ENCODE results near the gene KTN1.

KTN1 gene

DNA sequence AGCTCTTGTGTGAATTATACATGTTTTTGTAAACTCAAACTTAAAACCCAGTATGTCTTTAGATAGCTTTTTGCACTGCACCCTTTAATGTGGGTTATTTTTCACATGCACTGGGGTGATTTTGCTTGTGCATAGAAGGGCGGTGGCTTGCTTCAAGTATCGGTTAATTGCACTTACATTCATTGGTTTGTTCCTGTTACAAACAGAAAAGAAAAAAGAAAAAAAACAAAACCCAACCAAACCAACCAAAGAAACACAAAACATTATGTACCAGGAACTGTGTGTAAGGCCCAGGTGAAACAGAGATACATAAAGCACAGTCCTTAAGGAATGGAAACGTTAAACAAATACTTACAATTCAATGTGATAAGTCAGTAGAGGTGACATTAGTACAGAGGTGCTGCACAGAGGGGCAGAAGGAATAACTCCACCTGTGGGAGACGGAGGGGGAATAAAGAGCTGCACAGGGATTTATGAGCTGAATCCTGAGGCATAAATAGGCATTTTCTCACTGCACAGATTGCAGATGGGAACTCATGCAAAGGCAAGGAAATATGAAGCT lies 151.4 kb downstream of the KTN1 start:
- no peak for DNase-seq
- Histone ChIP-seq H3K27ac (no peak overlapping the region), H3K4me3 (ENCODE audit: low read depth, low read length) (no peak overlapping the region), H3K36me3 (replicated peaks) (no peaks in the 10 kb centered on the region), H3K27me3 (replicated peaks) (no peaks in the 10 kb centered on the region)
- TF ChIP-seq, protein P1, sequence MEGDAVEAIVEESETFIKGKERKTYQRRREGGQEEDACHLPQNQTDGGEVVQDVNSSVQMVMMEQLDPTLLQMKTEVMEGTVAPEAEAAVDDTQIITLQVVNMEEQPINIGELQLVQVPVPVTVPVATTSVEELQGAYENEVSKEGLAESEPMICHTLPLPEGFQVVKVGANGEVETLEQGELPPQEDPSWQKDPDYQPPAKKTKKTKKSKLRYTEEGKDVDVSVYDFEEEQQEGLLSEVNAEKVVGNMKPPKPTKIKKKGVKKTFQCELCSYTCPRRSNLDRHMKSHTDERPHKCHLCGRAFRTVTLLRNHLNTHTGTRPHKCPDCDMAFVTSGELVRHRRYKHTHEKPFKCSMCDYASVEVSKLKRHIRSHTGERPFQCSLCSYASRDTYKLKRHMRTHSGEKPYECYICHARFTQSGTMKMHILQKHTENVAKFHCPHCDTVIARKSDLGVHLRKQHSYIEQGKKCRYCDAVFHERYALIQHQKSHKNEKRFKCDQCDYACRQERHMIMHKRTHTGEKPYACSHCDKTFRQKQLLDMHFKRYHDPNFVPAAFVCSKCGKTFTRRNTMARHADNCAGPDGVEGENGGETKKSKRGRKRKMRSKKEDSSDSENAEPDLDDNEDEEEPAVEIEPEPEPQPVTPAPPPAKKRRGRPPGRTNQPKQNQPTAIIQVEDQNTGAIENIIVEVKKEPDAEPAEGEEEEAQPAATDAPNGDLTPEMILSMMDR (IDR thresholded peaks at IDR 0.05; ENCODE audit: low read depth, low read length, missing control alignments), result no peak
- in situ Hi-C loops (cut with HindIII; ENCODE audit: low pct_ligation_motif_present, low sequenced_read_pairs), result no loop called here

DNA sequence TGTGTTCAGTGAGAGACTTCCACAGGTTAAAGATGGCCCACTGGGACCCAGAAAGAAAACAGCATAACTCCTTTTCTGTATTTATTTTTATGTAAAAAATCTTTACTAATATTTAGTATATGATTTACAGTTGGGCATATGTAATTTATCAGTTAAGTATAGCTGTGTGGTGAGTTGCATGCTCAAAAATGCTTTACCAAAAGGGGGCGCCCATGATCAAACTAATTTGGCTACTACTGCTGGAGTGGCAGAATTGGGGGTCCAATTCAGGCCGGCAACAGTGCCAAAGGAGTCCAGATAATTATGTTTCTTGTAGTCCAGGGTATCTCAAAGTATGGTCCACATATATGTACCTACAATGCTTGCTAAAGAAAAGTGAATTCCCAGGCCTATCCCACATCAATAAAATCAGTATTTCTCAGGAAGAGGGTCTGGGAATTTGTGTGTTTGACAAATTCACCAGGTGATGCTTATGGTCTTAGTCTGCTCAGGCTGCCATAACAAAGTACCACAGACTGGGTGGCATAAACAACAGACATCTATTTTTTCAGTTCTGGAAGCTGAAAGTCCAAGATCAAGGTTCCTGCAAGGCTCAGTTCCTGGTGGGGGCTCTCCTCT lies 152.0 kb downstream of the KTN1 start:
- Histone ChIP-seq H3K4me3 (ENCODE audit: low read depth, low read length) (no peak overlapping the region), H3K27me3 (replicated peaks) (no peaks in the 10 kb centered on the region), H3K36me3 (replicated peaks) (no peaks in the 10 kb centered on the region), H3K27ac (no peak overlapping the region)
- peak; percentile 48 for DNase-seq
- in situ Hi-C loops (cut with HindIII; ENCODE audit: low pct_ligation_motif_present, low sequenced_read_pairs), result no loop called here
- TF ChIP-seq, protein P1 (IDR thresholded peaks at IDR 0.05; ENCODE audit: low read depth, low read length, missing control alignments), result peak; percentile 73

DNA sequence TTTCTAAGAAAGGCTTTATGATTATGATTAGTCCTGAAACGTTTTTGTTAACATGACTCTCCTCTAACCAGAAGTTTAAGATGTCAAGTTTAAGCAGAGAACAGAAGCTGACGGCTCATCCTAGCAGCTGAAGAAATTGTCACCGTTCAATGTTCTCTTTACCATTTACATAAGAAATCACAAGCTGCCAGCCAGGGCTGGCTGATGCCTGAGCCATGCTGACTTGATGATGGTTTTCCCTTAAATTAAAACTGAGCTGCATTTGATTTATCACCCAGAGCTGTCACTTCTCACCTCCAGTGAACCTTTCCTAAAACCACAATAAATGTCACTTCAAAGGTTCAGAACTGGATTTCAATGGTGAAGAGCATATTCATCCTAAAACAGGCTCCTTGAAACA lies 153.6 kb downstream of the KTN1 start:
- in situ Hi-C loops (cut with HindIII; ENCODE audit: low pct_ligation_motif_present, low sequenced_read_pairs), result no loop called here

More for the DNA sequence above, 153.6 kb downstream of the KTN1 start:
- no peak overlapping the region for H3K27ac ChIP-seq
- no peak for DNase-seq
- H3K4me3 ChIP-seq (ENCODE audit: low read depth, low read length), result no peak overlapping the region
- no peaks in the 10 kb centered on the region for H3K27me3 ChIP-seq (replicated peaks)
- no peaks in the 10 kb centered on the region for H3K36me3 ChIP-seq (replicated peaks)
- TF ChIP-seq, protein P1 (IDR thresholded peaks at IDR 0.05; ENCODE audit: low read depth, low read length, missing control alignments), result no peak

Data from brain microvascular endothelial cell (primary cell).